Stimulated activated CD8-positive, alpha-beta memory T cell treated with anti-CD3 and anti-CD28 coated beads, Interleukin-7, amount 100 ng/mL, for 4 hours (primary cell): ENCODE data around the gene KCTD17.

Experiments used
- DNase-seq, 2 donors: peaks; one replicate each; pipeline ENCODE4 v3.0.0-alpha.2; 2020; ENCODE audit warnings: low read depth in 2 of 2

KCTD17 gene

DNA sequence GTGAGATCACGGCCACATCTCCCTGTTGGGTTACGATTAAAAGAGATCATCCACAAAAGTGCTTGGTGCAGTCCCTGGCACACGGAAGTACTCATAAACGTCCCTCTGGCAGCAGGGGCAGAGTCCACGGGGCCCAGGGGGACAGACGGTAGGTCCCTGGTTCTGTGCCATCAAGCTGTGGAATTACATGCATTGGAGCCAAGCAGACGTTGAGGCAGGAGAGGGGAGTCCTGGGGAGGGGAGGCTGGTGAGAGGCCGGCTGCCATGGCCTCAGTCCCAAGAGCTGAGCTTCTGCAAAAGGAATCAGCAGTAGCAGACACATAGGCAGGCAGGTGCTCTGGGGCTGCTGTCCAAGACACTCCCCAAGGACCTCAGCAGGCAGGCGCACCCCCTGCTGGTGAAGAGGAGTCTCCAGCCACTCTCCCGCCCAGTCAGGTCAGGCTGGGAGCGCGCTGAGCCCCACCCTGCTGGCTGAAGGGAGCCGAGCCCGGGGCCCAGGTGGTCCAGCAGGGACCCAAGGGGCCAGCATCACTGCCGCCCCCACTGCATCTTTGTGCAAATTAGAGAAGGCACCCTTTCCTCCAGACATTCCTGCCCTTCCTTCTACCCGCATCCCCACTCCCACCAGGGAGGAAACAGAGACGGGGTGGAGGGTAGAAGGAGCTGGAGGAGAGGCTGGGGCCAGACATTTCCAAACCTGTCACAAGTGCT is 7.6 kb upstream of the KCTD17 start:
- DNase-seq, result peak in 1 of 2 donors; percentile 21

DNA sequence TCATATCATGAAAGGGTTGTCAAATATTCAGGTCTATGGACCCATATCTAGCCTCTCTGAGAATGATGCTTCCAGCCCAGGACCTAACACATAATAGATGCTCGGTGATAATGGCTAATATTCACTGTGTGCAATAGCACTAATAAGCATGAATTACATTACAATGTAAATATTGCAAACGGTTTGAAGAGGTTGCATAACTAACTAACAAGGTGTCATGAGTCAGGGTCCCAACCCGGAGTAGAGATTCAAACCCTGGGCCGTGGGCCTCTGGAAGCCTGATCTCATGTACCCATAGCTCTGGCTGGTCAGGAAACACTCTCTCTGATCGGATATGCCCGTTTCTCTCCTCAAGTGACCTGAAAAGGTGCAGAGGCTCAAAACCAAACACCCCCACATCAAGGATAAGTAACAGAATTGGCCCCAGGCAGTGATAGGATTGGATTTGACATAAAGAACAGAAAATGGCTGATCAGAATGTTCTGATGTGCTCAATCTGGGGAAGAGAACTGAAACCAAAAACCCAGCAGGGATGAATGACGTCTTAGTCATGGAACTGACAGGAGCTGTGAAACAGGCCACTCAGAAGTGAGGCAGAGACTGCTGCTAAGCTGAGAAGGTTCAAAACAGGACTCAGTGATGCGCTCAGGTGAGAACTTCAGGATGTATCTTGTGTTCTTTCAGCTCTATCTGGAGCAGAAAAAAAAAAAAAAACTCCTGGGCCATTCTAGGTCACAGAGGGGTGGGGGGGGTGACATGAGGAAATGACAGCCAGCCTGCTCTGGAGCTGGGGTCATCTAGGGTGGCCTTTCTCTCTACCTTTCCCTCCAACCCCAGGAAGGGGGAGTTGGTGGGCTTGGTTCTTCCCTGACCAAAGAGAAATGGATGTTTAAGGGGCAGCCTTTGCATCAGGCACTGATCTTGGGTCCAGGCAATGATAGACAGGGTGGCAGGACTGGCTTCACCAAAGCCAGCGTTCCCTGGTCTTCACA is 6.6 kb upstream of the KCTD17 start:
- DNase-seq, result no peak

DNA sequence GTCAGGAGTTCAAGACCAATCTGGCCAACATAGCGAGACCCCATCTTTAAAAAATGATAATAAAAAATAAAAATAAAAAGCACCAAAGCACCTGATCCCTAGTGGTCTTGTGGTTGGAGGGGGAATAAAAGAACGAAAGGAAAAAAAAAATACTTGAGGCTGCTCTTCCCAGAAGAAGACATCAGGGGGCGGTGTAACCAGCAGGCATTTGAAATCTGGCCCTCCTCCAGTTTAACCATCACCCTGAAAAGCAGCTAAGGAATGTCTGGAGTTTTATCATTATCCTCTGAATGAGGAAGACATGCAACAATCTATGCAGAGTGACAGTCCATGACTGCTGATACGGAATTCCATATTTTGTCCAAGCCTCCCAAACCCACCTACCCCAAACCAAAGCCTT is 5.6 kb upstream of the KCTD17 start:
- DNase-seq, result no peak

DNA sequence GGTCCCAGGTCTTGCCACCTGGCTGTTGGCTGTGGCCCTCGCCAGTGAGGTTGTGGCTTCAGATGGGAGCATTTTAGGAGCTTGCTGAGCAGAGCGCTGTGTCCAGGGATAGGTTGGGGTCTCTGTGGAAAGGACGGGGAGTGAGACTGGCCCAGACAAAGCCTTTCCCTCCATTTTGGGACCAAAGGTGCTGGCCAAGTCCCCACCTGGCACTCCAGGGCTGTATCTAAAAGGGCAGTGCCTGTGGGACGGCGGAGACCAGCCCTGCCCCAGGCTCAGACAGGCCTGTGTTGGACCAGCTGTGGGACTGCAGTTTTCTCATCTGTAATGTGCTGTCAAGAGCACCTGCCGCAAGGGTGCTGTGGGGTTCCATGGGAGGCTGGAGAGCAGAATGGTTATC is 5.0 kb upstream of the KCTD17 start:
- no peak for DNase-seq

DNA sequence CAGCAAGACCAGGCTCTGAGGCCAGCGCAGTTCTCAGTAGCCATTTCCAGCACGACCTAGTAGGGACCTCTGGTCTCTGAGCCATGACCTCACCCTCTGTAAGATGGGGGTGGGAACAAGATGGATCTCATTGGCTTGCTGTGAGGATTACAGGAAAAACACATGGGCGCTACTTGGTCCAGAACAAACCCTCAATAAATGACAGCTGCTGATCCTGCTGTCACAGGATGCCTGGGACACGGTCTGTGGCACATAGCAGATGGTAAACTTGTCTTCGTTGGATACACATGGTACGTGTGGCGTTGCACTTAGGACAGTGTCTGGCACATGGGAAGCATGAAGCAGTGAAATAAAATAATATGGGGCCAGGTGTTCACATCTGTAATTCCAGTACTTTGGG is 4.5 kb upstream of the KCTD17 start:
- no peak for DNase-seq

DNA sequence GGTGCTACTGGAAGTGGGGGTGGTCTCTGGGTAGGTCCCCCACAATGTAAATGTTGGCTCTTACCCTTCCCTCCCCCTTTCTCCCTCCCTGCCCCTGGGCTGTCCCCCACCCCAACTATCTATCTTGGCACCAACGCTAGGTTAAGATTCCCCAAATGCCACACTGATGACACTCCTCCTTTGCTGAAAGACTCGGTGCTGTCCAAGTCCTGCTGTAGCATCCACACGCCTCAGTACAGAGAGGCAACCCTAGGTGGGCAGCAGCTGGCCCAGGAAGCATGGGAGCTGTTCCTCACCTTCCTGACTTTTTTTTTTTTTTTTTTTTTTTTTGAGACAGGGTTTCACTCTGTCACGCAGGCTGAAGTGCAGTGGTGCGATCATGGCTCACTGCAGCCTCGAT is 3.4 kb upstream of the KCTD17 start:
- no peak for DNase-seq

DNA sequence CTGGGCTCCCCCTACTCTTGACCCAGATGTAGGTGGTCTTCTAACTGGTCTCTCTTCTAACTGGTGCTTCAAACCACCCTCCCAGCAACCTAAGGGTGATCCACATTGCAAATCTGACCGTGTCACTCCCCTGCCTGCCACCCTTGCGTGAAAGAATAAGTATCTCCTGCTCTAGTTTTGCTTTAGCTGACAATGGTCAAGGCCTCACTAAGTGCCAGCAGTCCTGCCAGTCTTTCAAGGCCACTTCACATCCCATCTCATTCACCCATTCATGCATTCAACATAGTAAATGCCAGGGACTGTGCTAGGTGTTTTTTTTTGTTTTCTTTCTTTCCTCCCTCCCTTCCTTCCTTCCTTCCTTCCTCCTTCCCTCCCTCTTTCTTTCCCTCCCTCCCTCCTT is 2.3 kb upstream of the KCTD17 start:
- no peak for DNase-seq

DNA sequence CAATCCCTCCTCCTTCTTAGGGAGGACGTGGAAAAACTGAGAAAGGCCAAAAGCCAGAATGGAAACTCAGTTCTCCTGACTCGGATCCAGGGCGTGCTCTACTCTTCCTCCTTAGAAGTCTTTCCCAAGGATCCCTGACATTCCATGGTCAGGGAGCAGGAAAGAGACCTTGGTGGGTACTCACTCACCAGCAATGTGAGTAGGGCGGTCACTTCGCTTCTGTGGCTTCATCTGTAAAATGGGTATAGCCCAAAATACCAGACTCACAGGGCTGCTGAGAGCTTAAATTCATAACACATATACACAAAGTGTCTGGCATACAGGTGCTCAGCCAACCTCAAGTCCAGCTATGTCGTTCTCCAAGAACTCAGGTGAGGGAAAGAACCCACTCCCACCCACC is 629 bp upstream of the KCTD17 start:
- DNase-seq, result no peak

DNA sequence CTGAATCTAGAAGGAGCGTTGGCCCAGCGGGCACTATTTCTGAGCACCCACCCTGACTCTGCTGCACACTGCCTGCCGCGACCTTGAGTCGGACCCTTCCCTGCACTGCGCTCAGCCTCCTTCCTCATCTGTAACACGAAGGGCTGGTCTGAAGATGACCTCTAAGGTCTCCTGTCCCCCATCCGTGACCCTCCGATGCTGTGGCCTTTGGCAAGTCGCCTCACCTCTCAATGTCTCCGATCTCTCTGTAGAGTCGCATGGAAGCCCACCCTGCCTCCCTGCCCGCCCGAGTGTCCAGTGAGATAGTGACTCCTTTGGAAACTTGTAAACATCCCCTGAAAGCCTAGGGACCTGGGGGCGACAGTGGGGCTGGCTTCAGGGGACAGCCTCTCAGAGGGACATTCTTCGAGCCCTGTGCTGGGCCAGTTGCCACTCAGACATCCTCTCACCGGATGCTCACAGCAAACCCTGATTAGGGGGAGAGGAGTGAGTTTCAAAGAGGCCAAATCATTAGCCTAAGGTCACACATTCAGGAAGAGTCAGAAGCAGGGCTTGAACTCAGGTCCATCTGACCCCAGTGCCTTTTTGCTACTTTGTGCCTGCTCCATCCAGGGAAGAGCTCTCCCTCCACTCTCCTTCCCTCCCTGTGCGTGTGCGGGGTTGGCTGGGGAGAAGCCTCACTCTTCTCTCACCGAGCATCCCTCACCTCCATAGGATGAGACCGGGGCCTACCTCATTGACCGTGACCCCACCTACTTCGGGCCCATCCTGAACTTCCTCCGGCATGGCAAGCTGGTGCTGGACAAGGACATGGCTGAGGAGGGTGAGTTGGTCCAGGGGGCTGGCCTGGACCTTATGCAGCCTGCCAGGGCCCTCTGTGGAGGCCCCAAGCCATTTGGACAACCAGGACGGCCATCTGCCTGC is 1.1 kb downstream of the KCTD17 start:
- no peak for DNase-seq

DNA sequence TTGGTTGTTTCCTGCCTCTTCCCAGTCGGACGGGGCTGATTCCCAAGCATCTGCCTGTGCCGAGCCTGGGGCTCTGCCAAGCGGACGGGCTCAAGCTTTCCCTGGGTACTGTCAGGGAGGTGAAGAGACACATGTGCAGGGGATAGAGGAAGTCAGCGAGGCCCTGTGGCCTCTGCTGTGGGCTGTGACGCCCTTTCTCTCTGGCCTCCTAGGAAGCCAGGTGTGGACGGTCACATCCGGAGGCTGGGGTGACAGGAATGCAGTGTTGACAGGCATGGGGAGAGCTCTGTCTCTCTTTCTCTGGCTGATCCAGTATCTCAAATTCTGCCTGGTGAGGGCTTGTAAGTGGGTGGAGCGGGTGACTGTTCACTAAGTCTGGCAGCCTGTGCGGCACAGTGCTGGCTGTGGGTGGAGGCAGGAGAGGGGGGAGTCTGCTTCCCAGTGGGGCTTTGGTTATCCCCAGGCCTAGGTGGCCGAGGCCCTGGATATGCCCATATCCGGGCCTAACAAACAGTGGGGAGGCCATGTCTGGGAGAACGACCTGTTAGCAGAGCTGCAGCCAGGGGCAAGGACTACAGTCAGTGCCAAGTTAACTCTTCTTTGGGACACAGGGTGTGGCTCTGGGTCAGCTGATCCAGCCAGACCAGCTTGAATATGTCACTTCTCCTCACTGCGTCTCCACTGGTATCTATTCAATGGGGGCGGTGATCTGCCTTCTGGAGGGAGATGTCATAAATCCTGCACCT is 1.9 kb downstream of the KCTD17 start:
- DNase-seq, result no peak

DNA sequence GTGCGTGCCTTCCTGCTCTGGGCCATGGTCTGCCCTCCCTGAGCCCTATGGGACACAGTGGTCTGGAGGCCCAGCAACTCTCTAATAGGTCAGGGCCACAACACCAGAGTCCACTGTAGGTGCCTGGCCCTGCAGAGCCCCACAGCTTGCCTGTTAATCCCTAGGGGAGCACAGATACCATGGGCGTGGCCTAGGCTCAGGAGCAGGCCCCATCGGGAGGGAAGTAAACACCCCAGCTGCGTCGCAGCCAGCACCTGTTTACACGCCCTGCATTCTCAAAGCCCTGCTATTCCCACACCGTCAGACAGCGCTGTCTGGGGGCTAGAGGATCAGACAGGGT is 2.5 kb downstream of the KCTD17 start:
- no peak for DNase-seq

DNA sequence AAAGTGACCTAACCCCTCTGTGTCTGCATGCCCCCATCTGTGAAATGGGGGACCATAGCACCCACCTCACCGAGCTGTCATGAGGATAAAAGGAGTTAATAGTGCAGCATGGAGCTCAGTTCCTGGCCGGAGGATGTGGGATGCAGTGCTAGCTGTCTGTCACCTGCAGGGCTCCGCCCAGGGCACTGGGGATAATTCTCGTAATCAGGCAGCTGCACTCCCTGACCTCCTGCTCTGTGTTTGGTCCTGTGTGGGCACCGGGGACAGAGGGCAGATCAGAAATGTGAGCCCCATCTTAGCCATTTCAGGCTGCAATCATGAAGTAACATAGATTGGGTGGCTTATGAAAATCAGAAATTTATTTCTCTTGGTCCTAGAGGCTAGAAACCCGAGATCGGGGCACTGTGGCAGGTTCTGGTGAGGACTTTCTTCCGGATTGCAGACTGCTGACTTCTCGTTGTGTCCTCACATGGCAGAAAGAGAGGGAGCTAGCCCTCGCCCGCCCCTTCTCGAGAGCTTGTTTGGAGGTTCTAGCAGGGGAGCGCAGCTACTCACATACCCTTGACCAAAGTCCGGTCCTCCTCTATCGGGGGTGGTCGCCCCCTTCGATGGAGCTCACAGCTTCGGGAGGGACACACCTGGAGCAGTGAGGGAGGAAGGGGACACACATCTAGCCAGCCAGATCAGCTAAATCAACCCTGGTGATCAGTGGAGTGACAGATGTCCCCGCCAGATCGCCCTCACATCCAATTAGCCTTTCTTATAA is 3.2 kb downstream of the KCTD17 start:
- DNase-seq, result no peak

DNA sequence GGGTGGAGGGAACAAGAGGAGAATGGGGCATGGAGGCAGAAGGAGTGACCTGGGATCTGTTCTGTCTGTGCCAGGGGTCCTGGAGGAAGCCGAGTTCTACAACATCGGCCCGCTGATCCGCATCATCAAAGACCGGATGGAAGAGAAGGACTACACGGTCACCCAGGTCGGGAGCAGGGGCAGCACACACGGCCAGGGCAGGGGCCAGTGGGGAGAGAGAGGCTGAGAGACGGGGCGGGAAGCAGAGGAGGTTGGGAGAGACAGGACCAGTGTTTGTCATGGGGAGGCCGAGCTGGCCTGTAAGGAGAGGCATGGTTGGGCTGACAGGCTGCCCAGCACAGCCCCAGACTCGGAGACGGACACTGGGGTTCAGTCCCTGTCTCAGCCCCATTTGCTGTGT is 4.7 kb downstream of the KCTD17 start:
- DNase-seq, result no peak

DNA sequence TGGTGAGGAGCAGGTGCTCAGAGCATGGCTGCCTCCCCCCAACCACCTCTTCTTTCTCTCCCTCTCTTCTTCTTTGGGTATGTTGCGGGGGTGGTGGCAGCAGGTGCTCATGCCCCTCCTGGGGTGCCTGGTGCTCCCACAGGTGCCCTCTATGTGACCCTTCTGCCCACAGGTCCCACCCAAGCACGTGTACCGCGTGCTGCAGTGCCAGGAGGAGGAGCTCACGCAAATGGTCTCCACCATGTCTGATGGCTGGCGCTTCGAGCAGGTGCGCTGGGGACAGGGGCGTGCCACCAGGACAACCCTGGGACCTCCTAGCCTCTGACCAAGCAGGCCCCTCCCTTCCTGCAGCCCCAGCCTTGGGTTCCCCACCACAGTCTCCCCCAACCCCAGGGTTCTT is 5.7 kb downstream of the KCTD17 start:
- DNase-seq, result no peak

DNA sequence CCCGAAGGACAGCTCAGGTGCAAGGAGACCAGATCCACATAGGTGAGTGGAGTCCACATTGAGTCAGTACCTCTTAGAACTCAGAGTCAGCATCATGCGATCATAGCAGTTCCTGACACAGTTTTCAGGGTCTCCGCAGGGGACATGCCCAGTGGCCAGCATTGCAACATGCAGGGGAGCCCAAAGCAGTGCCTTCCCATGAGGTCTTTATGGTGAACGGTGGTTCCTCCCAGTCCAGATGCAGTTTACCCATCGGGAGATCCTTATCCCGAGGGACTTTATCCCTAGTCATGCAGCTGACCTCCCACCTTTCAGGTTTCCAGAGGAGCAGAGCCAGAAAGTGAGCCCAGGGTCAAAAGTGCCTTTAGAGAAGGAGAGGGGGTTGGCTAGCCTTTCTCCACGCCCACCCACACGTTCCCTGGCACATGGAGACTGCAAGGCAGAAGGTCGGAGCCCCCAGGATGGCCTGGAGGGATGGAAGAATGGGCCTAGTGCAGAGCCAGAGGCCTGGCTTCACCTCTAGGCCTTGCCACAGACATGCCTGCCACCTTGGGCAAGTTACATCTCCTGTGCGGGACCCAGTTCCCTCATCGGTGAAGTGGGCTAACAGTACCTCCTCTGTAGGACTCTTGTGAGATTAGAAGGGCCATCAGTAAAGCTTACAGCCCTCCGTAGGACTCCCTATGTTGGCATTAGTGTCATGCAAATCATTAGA is 6.4 kb downstream of the KCTD17 start:
- no peak for DNase-seq

DNA sequence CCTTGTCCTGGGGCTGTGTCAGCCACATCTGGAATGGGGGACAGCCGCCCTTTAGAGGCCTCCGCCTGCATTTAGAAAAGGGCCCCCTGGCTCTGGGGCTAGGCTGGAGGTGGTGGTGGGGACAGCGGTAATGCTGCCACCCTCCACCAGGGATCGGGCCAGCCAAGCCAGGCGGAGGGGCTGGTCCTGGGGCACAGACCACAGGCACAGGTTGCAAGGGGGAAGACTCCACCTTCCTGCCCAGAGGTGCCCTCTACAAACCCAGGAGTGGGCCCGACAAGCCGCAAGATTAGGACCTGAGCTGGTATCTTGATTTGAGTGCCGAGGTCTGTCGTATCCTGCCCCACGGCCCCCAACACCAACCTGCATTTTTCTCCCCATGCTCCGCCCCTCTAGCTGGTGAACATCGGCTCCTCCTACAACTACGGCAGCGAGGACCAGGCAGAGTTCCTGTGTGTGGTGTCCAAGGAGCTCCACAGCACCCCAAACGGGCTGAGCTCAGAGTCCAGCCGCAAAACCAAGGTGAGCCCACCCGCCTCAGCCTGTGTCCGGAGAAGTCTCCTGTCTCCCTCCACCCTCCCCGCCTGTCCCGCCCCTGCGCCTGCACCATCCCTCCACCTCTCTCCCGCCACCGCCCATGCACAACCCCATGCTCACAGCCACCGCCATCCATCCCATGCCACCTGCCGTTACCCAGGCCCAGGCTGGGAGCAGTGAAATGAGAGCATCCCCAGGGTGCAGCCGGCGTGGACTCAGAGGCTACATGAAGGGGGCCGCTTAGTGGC is 7.6 kb downstream of the KCTD17 start:
- no peak for DNase-seq

DNA sequence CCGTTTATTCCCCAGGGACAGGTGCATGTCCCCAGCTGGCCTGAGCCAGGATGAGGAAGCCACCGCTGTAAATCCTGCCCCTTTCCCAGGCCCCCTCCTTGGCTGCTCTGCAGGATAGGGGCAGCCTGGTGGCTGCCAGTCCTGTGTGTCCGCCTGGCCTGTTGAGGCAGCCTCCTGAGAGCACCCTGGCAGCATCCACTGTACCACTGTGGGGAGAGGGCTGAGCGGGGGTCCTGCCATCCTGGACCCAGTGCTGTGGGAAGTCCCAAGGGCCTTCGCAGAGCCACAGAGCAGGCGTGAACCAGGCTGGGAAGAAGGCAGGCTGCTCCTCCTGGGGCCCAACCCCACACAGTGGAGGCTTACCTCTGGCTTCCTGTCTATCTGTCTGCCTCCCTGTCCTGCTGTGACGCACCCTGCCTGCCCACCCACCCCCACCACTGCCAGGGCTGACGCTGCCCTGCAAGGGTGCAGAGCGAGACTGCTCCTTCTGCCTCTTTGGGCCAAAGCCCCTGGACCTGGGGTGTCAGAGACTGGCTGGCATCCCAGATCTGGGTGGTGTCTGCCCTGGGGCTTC is 8.4 kb downstream of the KCTD17 start:
- no peak for DNase-seq

DNA sequence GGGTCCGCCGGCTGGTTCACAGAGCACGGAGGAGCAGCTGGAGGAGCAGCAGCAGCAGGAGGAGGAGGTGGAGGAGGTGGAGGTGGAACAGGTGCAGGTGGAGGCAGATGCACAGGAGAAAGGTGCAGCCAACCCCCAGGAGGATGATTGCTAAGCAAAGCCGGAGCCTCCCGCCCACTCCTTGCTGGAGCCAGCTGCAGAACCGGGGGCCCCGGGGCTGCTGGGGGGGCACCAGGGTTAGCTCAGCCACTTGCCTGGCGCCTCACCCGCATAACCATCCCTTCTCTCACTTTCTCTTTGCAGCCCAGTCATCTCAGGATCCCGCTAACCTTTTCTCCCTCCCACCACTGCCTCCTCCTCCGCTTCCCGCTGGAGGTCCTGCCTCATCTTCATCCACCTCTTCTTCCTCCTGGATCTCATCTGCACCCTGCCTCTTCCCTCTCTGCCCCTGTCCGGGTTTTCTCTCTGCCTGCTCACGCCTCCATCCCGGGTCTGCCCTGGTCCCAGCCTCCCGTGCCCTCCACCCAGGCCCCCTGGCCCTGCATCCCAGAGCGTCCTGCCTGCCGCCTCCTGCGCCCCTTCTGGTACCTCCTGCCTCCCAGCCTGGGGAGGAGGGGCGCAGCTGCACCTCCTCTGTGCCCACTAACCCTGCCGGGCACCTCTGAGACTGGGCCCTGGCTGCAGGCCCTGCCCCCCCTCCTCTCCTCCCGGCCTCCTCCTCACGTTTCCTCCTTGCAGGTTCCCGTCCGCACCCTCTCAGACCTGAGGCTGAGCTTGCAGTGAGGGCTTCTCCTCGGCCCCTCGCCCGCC is 9.5 kb downstream of the KCTD17 start:
- DNase-seq, result no peak
